HS-5 (cell line): ENCODE measurements around the gene ZSWIM7.

Experiments
- DNase-seq: peaks from one replicate; pipeline ENCODE4 v3.0.0-alpha.2; 2012; ENCODE audit warnings: low read depth

Gene ZSWIM7, protein sequence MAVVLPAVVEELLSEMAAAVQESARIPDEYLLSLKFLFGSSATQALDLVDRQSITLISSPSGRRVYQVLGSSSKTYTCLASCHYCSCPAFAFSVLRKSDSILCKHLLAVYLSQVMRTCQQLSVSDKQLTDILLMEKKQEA

GRCh38 chr17:15999141-15999973, at the start of gene ZSWIM7, which contains the start of gene TTC19:
ZSWIM7 (minus strand) TSS chr17:15999704; CDS start chr17:15999594, 110 bp downstream.
TTC19 (plus strand) TSS chr17:15999824; CDS start chr17:15999849, 25 bp downstream.
- peak; percentile 76 for DNase-seq

DNA sequence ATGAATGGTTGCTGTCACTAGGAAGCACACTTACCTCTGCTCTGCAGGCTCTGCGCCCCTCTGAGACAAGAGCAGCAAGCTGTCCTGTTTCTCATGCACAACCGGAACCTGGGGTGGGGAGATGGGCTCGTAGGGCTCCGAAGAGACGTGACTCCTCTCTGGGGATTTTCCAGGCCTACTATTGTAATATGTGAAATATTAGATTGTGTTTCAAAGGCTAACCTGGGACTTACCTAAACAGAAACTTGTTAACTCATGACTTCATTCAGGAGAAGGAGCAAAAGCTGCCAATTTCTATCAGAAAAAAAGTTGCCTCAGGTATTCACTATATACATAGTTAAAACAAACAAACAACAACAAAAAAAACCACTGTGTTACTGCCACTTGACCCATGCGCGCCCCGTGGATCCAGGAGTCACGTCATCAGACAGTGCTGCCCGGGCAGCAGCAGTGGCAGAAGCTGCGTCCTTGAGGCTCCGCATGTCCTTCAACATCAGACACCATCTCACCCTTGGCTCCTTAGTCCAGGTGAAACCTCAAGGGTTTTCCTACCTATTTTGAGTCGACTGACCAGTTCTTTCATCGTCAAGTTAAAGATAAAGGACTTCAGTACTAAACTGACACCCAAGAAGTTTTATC, 49.4 kb upstream of the ZSWIM7 start:
- no peak for DNase-seq

DNA sequence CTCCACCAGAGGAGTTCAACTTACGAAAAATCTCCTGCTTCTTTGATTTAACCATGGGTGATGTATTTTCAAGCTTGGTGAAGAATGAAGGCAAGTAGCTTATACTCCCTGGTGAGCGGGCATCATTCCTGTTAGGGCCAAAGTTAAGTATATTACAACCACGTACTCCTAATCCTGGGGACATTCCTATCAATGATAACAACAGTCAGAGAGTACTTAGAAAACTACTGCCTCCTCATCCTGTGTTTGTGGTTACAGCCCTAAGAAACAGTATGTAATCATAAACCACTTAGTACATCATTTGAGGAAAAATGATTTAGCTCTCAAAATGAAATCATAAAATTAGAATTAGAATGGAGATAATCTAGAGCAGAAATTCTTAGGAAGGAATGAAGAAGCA, 47.5 kb upstream of the ZSWIM7 start:
- no peak for DNase-seq

DNA sequence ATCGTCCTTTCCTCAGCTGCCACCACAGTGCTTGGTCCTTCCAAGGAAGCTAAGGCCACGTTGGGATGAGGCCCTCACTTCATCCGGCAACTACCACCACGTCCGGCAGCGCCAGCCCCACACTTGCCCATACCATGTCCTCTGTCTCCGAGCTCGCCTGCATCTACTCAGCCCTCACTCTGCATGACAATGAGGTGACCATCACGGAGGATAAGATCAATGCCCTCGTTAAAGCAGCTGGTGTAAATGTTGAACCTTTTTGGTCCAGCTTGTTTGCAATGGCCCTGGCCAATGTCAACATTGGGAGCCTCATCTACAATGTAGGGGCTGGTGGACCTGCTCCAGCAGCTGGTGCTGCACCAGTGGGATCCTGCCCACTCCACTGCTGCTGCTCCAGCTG, 45.0 kb upstream of the ZSWIM7 start:
- DNase-seq = no peak

GRCh38 chr17:16040710-16041251, 41.3 kb upstream of the ZSWIM7 start:
- DNase-seq = peak; percentile 10

DNA sequence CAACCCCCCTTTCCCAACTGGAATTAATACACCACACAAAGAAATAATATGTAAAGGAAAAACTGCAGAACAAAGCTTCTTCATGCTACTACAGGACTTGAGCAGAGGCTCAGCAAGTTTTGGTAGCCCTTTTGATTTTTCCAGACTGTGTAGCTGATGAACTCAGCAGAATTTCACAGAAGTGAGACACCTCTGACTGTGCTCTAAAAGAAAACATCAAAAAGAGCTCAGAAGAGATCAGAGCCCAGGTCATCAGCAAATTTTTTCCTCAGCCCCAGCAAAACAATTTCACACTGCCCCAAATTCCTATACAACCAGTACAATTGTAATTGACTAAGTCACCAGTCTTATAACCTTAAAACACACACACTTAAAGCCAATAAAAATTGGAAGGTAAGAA, 38.1 kb upstream of the ZSWIM7 start:
- DNase-seq = no peak

- DNase-seq = no peak
These were observed 36.8 kb upstream of the ZSWIM7 start for GRCh38 chr17:16036261-16036660.

DNA sequence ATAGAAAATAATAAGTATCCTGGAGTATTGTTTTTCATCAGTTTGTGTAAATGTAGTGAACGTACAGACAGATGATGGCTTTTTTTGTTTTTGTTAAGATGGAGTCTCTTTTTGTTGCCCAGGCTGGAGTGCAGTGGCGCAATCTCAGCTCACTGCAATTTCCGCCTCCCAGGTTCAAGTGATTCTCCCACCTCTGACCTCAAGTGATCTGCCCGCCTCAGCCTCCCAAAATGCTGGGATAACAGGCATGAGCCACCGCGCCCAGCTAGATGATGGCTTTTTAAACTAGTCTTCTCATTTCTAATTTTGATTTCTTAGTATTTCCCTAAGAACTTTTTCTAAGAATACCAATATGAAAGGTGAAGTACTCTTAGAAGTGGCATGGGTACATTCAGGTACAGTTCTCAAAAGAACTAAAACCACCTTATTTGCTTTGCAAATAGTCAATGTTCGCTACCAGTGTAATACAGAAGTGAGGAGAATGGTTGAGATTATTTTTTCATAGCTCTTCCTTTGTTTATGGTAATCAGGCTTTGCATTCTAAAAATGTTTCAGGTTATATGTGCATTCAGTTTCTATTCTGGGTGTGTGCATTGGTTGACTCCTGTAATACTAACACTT, 34.3 kb upstream of the ZSWIM7 start:
- no peak for DNase-seq

DNA sequence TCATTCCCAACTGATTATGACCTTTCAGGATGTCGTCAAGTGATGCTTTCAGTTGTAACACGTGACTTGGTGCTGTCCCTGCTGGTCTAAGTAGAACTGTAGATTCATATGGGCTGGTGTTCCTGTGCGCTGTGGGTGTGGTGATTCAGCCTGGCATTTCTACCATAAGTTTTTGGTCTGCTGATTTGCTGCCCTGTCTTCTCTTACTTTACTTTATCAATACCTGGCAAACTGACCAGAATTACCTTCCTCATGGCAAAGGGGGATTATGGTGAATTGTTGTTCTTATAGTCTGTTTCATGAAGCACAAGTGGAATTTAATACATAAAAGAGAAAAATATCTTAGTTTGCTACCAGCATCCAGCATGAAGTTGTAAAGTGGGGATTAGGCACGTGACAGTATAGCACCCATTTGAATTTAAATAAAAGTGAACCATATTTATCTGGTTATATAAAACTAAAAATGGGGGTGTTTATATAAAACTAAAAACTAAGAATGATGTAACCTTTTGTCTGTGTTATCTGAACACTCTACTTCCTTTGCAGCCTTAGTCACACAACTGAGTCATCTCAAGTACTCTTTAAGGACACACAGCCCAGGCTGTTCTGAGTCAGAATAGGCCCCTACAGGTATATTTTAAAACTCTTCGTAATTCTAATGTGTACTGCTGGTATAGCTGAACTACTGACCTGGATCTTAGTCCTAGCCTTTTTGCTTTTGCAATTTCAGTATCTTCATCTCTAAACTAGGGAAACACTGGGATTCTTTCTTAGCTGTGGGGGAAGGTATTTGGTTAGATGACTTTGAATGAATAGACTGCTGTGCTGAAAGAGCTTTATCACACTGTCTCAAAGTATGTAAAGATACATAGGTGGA, 28.4 kb upstream of the ZSWIM7 start:
- DNase-seq = peak; percentile 90

DNA sequence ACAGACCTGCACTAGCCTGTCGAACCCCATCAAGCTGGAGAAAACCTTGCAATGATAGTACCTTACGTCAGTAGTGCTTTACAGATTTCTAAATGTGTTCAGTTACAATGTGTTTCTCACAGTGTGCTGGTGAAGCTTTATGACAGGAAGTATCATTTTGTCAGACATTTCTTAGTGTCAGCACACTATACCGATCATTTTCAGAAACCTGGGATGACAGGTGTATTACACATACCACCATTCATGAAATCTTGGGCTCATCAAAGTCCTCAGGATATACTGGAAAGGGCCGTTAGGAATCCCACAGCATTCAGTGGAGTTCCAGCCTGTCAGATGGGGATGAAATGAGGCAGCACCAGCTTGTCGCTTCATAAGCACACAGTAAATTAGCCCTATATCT, 27.4 kb upstream of the ZSWIM7 start:
- DNase-seq = no peak

GRCh38 chr17:16025202-16025601, 25.7 kb upstream of the ZSWIM7 start:
- no peak for DNase-seq

DNA sequence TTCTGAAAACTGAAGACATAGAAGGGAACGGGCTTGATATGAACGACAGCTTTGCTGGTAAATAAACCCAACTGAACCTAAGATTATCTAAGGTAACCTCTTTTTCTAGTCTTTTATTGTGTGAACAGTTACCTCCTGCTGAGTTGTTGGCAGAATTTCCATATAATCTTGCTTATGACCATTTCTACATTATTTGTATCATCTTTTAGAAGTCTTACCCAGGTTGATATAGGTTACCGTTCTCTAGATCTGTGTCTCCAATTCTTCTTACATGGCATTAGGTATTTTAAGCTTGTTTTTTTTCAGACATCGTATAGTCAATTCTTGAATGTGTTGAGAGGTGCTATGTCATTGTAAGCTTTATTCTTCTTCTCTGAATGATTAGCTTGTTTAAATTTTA, 24.4 kb upstream of the ZSWIM7 start:
- no peak for DNase-seq

GRCh38 chr17:16019347-16019746, 19.8 kb upstream of the ZSWIM7 start:
- no peak for DNase-seq

GRCh38 chr17:16013943-16014407, 14.5 kb upstream of the ZSWIM7 start:
- DNase-seq = peak; percentile 60

DNA sequence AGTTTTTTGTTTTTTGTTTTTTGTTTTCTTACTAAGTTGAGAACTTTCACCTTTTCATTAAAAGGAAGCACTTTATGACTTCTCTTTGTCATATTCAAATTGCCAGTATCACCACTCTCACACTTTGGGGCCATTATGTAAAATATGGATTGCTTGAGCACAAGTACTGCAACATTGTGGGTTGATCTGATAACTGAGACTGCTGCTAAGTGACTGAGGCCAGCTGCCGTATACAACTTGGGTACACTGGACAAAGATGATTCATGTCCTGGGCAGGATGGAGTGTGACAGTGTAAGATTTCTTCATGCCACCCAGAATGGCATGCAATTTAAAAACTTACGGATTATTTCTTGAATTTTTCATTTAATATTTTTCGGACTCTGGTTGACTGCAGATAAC, 7.9 kb upstream of the ZSWIM7 start:
- no peak for DNase-seq

- DNase-seq = no peak
These were observed 6.1 kb upstream of the ZSWIM7 start for GRCh38 chr17:16005636-16006035.

GRCh38 chr17:16003841-16004240, 4.3 kb upstream of the ZSWIM7 start:
- no peak for DNase-seq

GRCh38 chr17:16002708-16003260, 3.3 kb upstream of the ZSWIM7 start:
- DNase-seq = no peak

- no peak for DNase-seq
These were observed 1.9 kb upstream of the ZSWIM7 start for GRCh38 chr17:16001226-16001897.
